Endothelial cell of umbilical vein (primary cell): ENCODE data around the gene HNRNPK. TPM values are rescaled to one million over a fixed set of nuclear protein-coding genes. Genes with fewer than 3 reads are reported as not detected.

Source experiments
- BruUV-seq: library from RNA; stranded (reverse); fragments of 400-500 nt; replicated peaks from 2 replicates; lab custom pipeline; 2021; lab: Mats Ljungman, UMichigan
- CTCF ChIA-PET: fragments of 300-600, 350-600 bp; sonication (Branson Sonifier 250); formaldehyde crosslinking; loops from one replicate; lab custom pipeline; 2021; ENCODE audit warnings: antibody characterized with exemption, inconsistent platforms; lab: Charles Lee
- POLR2A ChIA-PET: fragments of 300-600, 350-600 bp; sonication (Branson Sonifier 250); formaldehyde crosslinking; loops from one replicate; lab custom pipeline; 2021; ENCODE audit warnings: antibody characterized with exemption, inconsistent platforms; lab: Charles Lee
- DNase-seq: peaks from one replicate; pipeline ENCODE4 v3.0.0-alpha.2; 2011; ENCODE audit warnings: low read depth, low spot score
- FAIRE-seq: peaks from 2 replicates; lab custom pipeline; 2011; peaks lifted over from hg19 to GRCh38; lab: Jason Lieb, UNC
- H2AFZ ChIP-seq: 2 replicates; pipeline ENCODE4 v1.6.0; 2012; ENCODE audit warnings: low read depth, low read length, control low read depth, inconsistent platforms
- H3K27ac ChIP-seq: 2 replicates; pipeline ENCODE4 v1.5.1; 2011; ENCODE audit warnings: low read depth, mild to moderate bottlenecking, control low read depth, low read length, moderate library complexity; ENCODE audit not compliant: insufficient read depth
- H3K27me3 ChIP-seq, 2 experiments: 2 replicates each; pipeline versions ENCODE4 v1.6.0 to v1.6.1; 2011; ENCODE audit warnings: low read length in 2 of 2, mixed read lengths in 1 of 2; ENCODE audit not compliant: control insufficient read depth in 2 of 2, insufficient read depth in 2 of 2
- H3K36me3 ChIP-seq, 2 experiments: 2 replicates in 1 of 2; 3 replicates in 1 of 2; pipeline ENCODE4 v1.5.1; 2011; ENCODE audit warnings: low read length in 2 of 2, mild to moderate bottlenecking in 1 of 2, moderate library complexity in 1 of 2; ENCODE audit not compliant: control insufficient read depth in 2 of 2, insufficient read depth in 2 of 2; ENCODE audit errors: extremely low read depth in 1 of 2
- H3K4me1 ChIP-seq: 3 replicates; pipeline ENCODE4 v1.5.1; 2011; ENCODE audit warnings: mild to moderate bottlenecking, low read length; ENCODE audit not compliant: control insufficient read depth, insufficient read depth; ENCODE audit errors: extremely low read depth
- H3K4me2 ChIP-seq: 2 replicates; pipeline ENCODE4 v1.6.1; 2011; ENCODE audit warnings: low read length, control low read depth, mixed read lengths; ENCODE audit not compliant: insufficient read depth
- H3K4me3 ChIP-seq, 3 experiments: fragments of 200-600 bp in 1 of 3; sonication (generic), shearing (Covaris generic) in 1 of 3; replicated peaks in 1 of 3; 2 replicates each; pipeline ENCODE4 v1.5.1; 2011 to 2016; ENCODE audit warnings: control low read depth in 3 of 3, low read length in 3 of 3, mild to moderate bottlenecking in 2 of 3, inconsistent platforms in 1 of 3, low read depth in 1 of 3, moderate library complexity in 1 of 3; ENCODE audit not compliant: insufficient read depth in 1 of 3
- H3K79me2 ChIP-seq: 2 replicates; pipeline ENCODE4 v1.6.0; 2012; ENCODE audit warnings: low read length, inconsistent platforms; ENCODE audit not compliant: control insufficient read depth, insufficient read depth
- H3K9ac ChIP-seq: replicated peaks from 2 replicates; pipeline ENCODE3; 2011; ENCODE audit warnings: low read length, control low read depth; ENCODE audit not compliant: insufficient read depth; ENCODE audit errors: extremely low read depth
- H3K9me1 ChIP-seq: replicated peaks from 3 replicates; pipeline ENCODE4 v1.6.0; 2011; ENCODE audit warnings: mild to moderate bottlenecking, low read length; ENCODE audit not compliant: control insufficient read depth, insufficient read depth; ENCODE audit errors: extremely low read depth
- H3K9me3 ChIP-seq: replicated peaks from 2 replicates; pipeline ENCODE4 v1.5.1; 2012; ENCODE audit warnings: low read length, inconsistent platforms; ENCODE audit not compliant: control insufficient read depth, insufficient read depth
- H4K20me1 ChIP-seq: replicated peaks from 2 replicates; pipeline ENCODE3; 2011; ENCODE audit warnings: mild to moderate bottlenecking, low read length; ENCODE audit not compliant: control insufficient read depth, insufficient read depth; ENCODE audit errors: extremely low read depth
- EZH2 ChIP-seq: IDR thresholded peaks from 2 replicates; pipeline ENCODE4 v1.6.1; 2012; ENCODE audit warnings: borderline replicate concordance, low read depth, mild to moderate bottlenecking, moderate library complexity, low read length, inconsistent platforms; ENCODE audit not compliant: severe bottlenecking
- FOS ChIP-seq: IDR thresholded peaks from 2 replicates; pipeline ENCODE4 v1.6.1; 2011; ENCODE audit warnings: mild to moderate bottlenecking, low read length, moderate library complexity, borderline replicate concordance; ENCODE audit not compliant: insufficient read depth
- GATA2 ChIP-seq: IDR thresholded peaks from 2 replicates; pipeline ENCODE4 v1.7.0; 2011; ENCODE audit warnings: low read depth, mild to moderate bottlenecking, moderate library complexity, mixed read lengths, low read length; ENCODE audit not compliant: insufficient read length, insufficient read depth
- JUN ChIP-seq: IDR thresholded peaks from 2 replicates; pipeline ENCODE4 v1.6.1; 2011; ENCODE audit warnings: borderline replicate concordance, low read depth; ENCODE audit not compliant: insufficient read length, insufficient read depth
- MYC ChIP-seq: IDR thresholded peaks from one replicate; pipeline ENCODE4 v1.6.1; 2011; ENCODE audit warnings: mild to moderate bottlenecking, low read depth, low read length
- POLR2A ChIP-seq: IDR thresholded peaks from 2 replicates; pipeline ENCODE4 v1.6.1; 2012; ENCODE audit warnings: low read depth, mild to moderate bottlenecking, control low read depth, low read length
- POLR2AphosphoS5 ChIP-seq: IDR thresholded peaks from 2 replicates; pipeline ENCODE4 v1.6.1; 2012; ENCODE audit warnings: low read depth, mild to moderate bottlenecking, control low read depth, low read length, moderate library complexity; ENCODE audit not compliant: insufficient read depth
- dilution Hi-C: fragments of 300-500 bp; cut with MboI; formaldehyde crosslinking; loops from one replicate; pipeline ENCODE4 v1.15.0; 2019; ENCODE audit warnings: low sequenced_read_pairs; ENCODE audit not compliant: extremely low pct_ligation_motif_present
- intact Hi-C: fragments of 100-400 bp; cut with micrococcal nuclease; formaldehyde crosslinking; loops from one replicate; pipeline ENCODE4 v1.10.0; 2022
- polyA plus RNA-seq, 4 experiments: library from polyadenylated mRNA; depleted of rRNA in 3 of 4; stranded (reverse) in 3 of 4; unstranded in 1 of 4; fragments of >200 nt; gene quantifications; 2 replicates each; pipeline versions ENCODE4 v1.2.1 to v1.2.3, GENCODE V29; 2011 to 2012; ENCODE audit warnings: missing spikeins in 1 of 4
- total RNA-seq: library from RNA; stranded (reverse); gene quantifications from 2 replicates; pipeline ENCODE4 v1.2.3, GENCODE V29; 2021
- TF ChIP-seq, protein P1 (sequence below): IDR thresholded peaks from 2 replicates; pipeline ENCODE4 v1.6.1; 2011; ENCODE audit not compliant: insufficient read depth, insufficient read length
- TF ChIP-seq, protein P2 (sequence below), 2 donors: IDR thresholded peaks; 1 replicate in 1 of 2; 2 replicates in 1 of 2; pipeline ENCODE4 v1.5.1; 2011; ENCODE audit warnings: low read length in 2 of 2, mild to moderate bottlenecking in 2 of 2, moderate library complexity in 2 of 2, control low read depth in 1 of 2, inconsistent platforms in 1 of 2, low read depth in 1 of 2; ENCODE audit not compliant: insufficient read depth in 1 of 2; ENCODE audit errors: extremely low read depth in 1 of 2

HNRNPK gene
- total and polyA plus RNA-seq, 2 donors (not counting 3 experiments of a cell fraction or from before 2014, with no cell fraction given): 399 to 663 TPM

DNA sequence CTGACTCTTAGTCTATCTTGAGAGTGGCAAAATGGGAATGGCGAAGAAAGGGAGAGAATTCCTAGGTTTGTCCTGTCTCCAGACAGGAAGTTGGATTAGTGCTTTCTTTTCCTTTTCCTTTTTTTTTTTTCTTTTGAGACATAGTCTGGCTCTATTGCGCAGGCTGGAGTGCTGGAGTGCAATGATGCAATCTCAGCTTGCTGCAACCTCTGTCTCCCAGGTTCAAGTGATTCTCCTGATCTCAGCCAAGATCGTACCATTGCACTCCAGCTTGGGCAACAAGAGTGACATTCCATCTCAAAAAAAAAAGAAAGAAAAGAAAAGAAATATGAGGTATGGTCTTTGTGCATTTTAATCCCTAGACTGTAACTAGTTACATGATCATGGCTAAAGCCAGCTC lies 46.2 kb downstream of the HNRNPK start:
- H3K36me3 ChIP-seq: no peaks in the 10 kb centered on the region
- H3K4me2 ChIP-seq: no peak overlapping the region
- no peak overlapping the region for H2AFZ ChIP-seq
- no peaks in the 10 kb centered on the region for H4K20me1 ChIP-seq
- intact Hi-C loops (loop anchor here (2.0 kb wide), 1 partner anchor 47 kb away; the partner anchor contains the start of genes HNRNPK and RMI1), dilution Hi-C loops (no loop called here)
- POLR2A ChIA-PET: no interaction called here
- no peaks in the 10 kb centered on the region for H3K9me3 ChIP-seq
- no peak overlapping the region for H3K27ac ChIP-seq
- H3K9ac ChIP-seq: no peak overlapping the region
- no peak overlapping the region for H3K4me3 ChIP-seq
- BruUV-seq: no TSS peak
- no peak for DNase-seq
- CTCF ChIA-PET: interaction anchor here (2.1 to 3.1 kb wide), 3 partner anchors 13 to 332 kb away, joined by 7 to 15 read pairs (median 8); partner anchors contain the start of gene KIF27
- TF ChIP-seq FOS: no peak
- TF ChIP-seq EZH2: no peak
- no peak for TF ChIP-seq MYC
- TF ChIP-seq, protein P1, sequence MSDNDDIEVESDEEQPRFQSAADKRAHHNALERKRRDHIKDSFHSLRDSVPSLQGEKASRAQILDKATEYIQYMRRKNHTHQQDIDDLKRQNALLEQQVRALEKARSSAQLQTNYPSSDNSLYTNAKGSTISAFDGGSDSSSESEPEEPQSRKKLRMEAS: no peak
- no peaks in the 10 kb centered on the region for H3K79me2 ChIP-seq
- FAIRE-seq: no peak
- H3K4me1 ChIP-seq: peaks cover 7% of the 10 kb centered on the region
- no peaks in the 10 kb centered on the region for H3K9me1 ChIP-seq
- H3K27me3 ChIP-seq: no peaks in the 10 kb centered on the region

DNA sequence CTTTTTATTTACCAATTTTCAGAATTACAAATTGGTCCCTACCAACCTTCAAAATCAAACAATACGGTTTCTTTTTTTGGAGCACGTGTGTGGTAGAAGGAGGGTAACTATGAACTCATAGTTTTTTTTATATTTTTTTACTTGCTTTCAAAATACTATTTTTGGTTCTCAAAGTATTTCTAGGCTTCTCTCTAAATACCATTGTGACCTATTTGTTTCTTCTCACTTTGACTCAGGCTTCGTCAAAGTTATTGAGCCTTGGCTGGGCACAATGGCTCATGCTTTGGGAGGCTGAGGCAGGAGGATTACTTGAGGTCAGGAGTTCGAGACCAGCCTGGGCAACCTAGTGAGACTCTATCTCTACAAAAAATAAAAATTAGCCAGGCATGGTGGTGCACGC lies 47.2 kb downstream of the HNRNPK start:
- no peaks in the 10 kb centered on the region for H4K20me1 ChIP-seq
- TF ChIP-seq JUN: no peak
- no peak for TF ChIP-seq MYC
- TF ChIP-seq, protein P1: no peak
- TF ChIP-seq POLR2A: no peak
- no peak for TF ChIP-seq POLR2AphosphoS5
- TF ChIP-seq, protein P2, sequence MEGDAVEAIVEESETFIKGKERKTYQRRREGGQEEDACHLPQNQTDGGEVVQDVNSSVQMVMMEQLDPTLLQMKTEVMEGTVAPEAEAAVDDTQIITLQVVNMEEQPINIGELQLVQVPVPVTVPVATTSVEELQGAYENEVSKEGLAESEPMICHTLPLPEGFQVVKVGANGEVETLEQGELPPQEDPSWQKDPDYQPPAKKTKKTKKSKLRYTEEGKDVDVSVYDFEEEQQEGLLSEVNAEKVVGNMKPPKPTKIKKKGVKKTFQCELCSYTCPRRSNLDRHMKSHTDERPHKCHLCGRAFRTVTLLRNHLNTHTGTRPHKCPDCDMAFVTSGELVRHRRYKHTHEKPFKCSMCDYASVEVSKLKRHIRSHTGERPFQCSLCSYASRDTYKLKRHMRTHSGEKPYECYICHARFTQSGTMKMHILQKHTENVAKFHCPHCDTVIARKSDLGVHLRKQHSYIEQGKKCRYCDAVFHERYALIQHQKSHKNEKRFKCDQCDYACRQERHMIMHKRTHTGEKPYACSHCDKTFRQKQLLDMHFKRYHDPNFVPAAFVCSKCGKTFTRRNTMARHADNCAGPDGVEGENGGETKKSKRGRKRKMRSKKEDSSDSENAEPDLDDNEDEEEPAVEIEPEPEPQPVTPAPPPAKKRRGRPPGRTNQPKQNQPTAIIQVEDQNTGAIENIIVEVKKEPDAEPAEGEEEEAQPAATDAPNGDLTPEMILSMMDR (IDR thresholded peaks at IDR 0.05; ENCODE audit: extremely low read depth in 1 of 2, insufficient read depth in 1 of 2, low read depth in 1 of 2, low read length in 2 of 2): no peak
- TF ChIP-seq FOS: no peak
- no peak for TF ChIP-seq EZH2
- TF ChIP-seq GATA2: no peak
- BruUV-seq: no TSS peak
- H3K27ac ChIP-seq: no peak overlapping the region
- no peak overlapping the region for H3K9ac ChIP-seq
- dilution Hi-C loops (no loop called here), intact Hi-C loops (no loop called here)
- peaks cover 0 to under 1% of the 10 kb centered on the region in 2 experiments for H3K27me3 ChIP-seq
- no peaks in the 10 kb centered on the region for H3K36me3 ChIP-seq
- FAIRE-seq (no peak), DNase-seq (no peak)
- ChIA-PET POLR2A (no interaction called here), CTCF (interaction anchor here (2.7 to 3.1 kb wide), 2 partner anchors 12 to 328 kb away, joined by 7 to 15 read pairs; partner anchors contain the start of gene KIF27)
- H3K4me3 ChIP-seq: no peak overlapping the region
- peaks cover 7% of the 10 kb centered on the region for H3K4me1 ChIP-seq
- no peak overlapping the region for H2AFZ ChIP-seq
- no peaks in the 10 kb centered on the region for H3K9me3 ChIP-seq
- H3K9me1 ChIP-seq: no peaks in the 10 kb centered on the region
- no peak overlapping the region for H3K4me2 ChIP-seq
- no peaks in the 10 kb centered on the region for H3K79me2 ChIP-seq
